ENCODE data around the gene USP9X.

USP9X gene

GRCh38 chrX:41064018-41064417, 21.2 kb upstream of the USP9X start:
- Histone ChIP-seq H3K9me3 (ENCODE audit: insufficient read depth, low read depth, low read length) (no peaks in the 10 kb centered on the region), H3K9ac (ENCODE audit: low read depth, low read length) (no peak overlapping the region), H3K4me1 (ENCODE audit: insufficient read depth, low read length) (no peaks in the 10 kb centered on the region), H3K27me3 (ENCODE audit: insufficient read depth, low read length) (no peaks in the 10 kb centered on the region), H3K36me3 (ENCODE audit: insufficient read depth, low read length) (no peaks in the 10 kb centered on the region), H3K27ac (ENCODE audit: low read depth, low read length) (no peak overlapping the region), H3K4me3 (ENCODE audit: low read length) (no peak overlapping the region)
- 80% methylated on average over 1 of the region's 5 CpGs for WGBS

- 67% methylated on average over 1 of the region's 1 CpG for WGBS
- Histone ChIP-seq H3K9ac (ENCODE audit: low read depth, low read length) (no peak overlapping the region), H3K4me3 (ENCODE audit: low read length) (no peak overlapping the region), H3K27me3 (ENCODE audit: insufficient read depth, low read length) (no peaks in the 10 kb centered on the region), H3K27ac (ENCODE audit: low read depth, low read length) (no peak overlapping the region), H3K36me3 (ENCODE audit: insufficient read depth, low read length) (no peaks in the 10 kb centered on the region), H3K4me1 (ENCODE audit: insufficient read depth, low read length) (no peaks in the 10 kb centered on the region), H3K9me3 (ENCODE audit: insufficient read depth, low read depth, low read length) (no peaks in the 10 kb centered on the region)
Observed at GRCh38 chrX:41066391-41066790, 18.9 kb upstream of the USP9X start.

- H3K27me3 ChIP-seq (ENCODE audit: insufficient read depth, low read length) = no peaks in the 10 kb centered on the region
- no peak overlapping the region for H3K27ac ChIP-seq (ENCODE audit: low read depth, low read length)
- WGBS = 94% methylated on average over 1 of the region's 1 CpG
- H3K4me3 ChIP-seq (ENCODE audit: low read length) = no peak overlapping the region
- H3K9ac ChIP-seq (ENCODE audit: low read depth, low read length) = no peak overlapping the region
- H3K4me1 ChIP-seq (ENCODE audit: insufficient read depth, low read length) = no peaks in the 10 kb centered on the region
- no peaks in the 10 kb centered on the region for H3K36me3 ChIP-seq (ENCODE audit: insufficient read depth, low read length)
- H3K9me3 ChIP-seq (ENCODE audit: insufficient read depth, low read depth, low read length) = no peaks in the 10 kb centered on the region
Observed at GRCh38 chrX:41066969-41067368, 18.3 kb upstream of the USP9X start.

GRCh38 chrX:41067721-41068120, 17.5 kb upstream of the USP9X start:
- Histone ChIP-seq H3K9ac (ENCODE audit: low read depth, low read length) (no peak overlapping the region), H3K4me1 (ENCODE audit: insufficient read depth, low read length) (no peaks in the 10 kb centered on the region), H3K27ac (ENCODE audit: low read depth, low read length) (no peak overlapping the region), H3K36me3 (ENCODE audit: insufficient read depth, low read length) (no peaks in the 10 kb centered on the region), H3K4me3 (ENCODE audit: low read length) (no peak overlapping the region), H3K9me3 (ENCODE audit: insufficient read depth, low read depth, low read length) (no peaks in the 10 kb centered on the region), H3K27me3 (ENCODE audit: insufficient read depth, low read length) (no peaks in the 10 kb centered on the region)
- 98% methylated on average over 4 of the region's 5 CpGs for WGBS

GRCh38 chrX:41076742-41077141, 8.5 kb upstream of the USP9X start:
- Histone ChIP-seq H3K27me3 (ENCODE audit: insufficient read depth, low read length) (no peaks in the 10 kb centered on the region), H3K4me1 (ENCODE audit: insufficient read depth, low read length) (0 out of 2 replicates have a peak, but pooled peaks cover 1% of the 10 kb centered on the region), H3K9ac (ENCODE audit: low read depth, low read length) (no peak overlapping the region), H3K9me3 (ENCODE audit: insufficient read depth, low read depth, low read length) (no peaks in the 10 kb centered on the region), H3K27ac (ENCODE audit: low read depth, low read length) (no peak overlapping the region), H3K4me3 (ENCODE audit: low read length) (no peak overlapping the region), H3K36me3 (ENCODE audit: insufficient read depth, low read length) (no peaks in the 10 kb centered on the region)
- 93% methylated on average over 30 of the region's 30 CpGs for WGBS

- Histone ChIP-seq H3K4me1 (ENCODE audit: insufficient read depth, low read length) (peaks cover 11% of the 10 kb centered on the region), H3K27ac (ENCODE audit: low read depth, low read length) (no peak overlapping the region), H3K9me3 (ENCODE audit: insufficient read depth, low read depth, low read length) (no peaks in the 10 kb centered on the region), H3K36me3 (ENCODE audit: insufficient read depth, low read length) (no peaks in the 10 kb centered on the region), H3K27me3 (ENCODE audit: insufficient read depth, low read length) (no peaks in the 10 kb centered on the region), H3K4me3 (ENCODE audit: low read length) (no peak overlapping the region), H3K9ac (ENCODE audit: low read depth, low read length) (no peak overlapping the region)
- WGBS = 81% methylated on average over 1 of the region's 2 CpGs
Observed at GRCh38 chrX:41081821-41082220, 3.4 kb upstream of the USP9X start.

- Histone ChIP-seq H3K9ac (ENCODE audit: low read depth, low read length) (no peak overlapping the region), H3K27me3 (ENCODE audit: insufficient read depth, low read length) (no peaks in the 10 kb centered on the region), H3K4me1 (ENCODE audit: insufficient read depth, low read length) (peaks cover 11% of the 10 kb centered on the region), H3K36me3 (ENCODE audit: insufficient read depth, low read length) (no peaks in the 10 kb centered on the region; the same call in 1 of the 2 replicates), H3K9me3 (ENCODE audit: insufficient read depth, low read depth, low read length) (no peaks in the 10 kb centered on the region), H3K27ac (ENCODE audit: low read depth, low read length) (no peak overlapping the region), H3K4me3 (ENCODE audit: low read length) (no peak overlapping the region)
- no CpG with 5 or more reads among the region's 3 CpGs for WGBS
Observed at GRCh38 chrX:41082783-41083182, 2.5 kb upstream of the USP9X start.

- Histone ChIP-seq H3K27me3 (ENCODE audit: insufficient read depth, low read length) (no peaks in the 10 kb centered on the region), H3K4me3 (ENCODE audit: low read length) (peak overlapping the region; percentile 80), H3K9me3 (ENCODE audit: insufficient read depth, low read depth, low read length) (no peaks in the 10 kb centered on the region), H3K4me1 (ENCODE audit: insufficient read depth, low read length) (peaks cover 11% of the 10 kb centered on the region), H3K36me3 (ENCODE audit: insufficient read depth, low read length) (peaks cover 12% of the 10 kb centered on the region), H3K9ac (ENCODE audit: low read depth, low read length) (peak overlapping the region; percentile 100), H3K27ac (ENCODE audit: low read depth, low read length) (peak overlapping the region; percentile 100)
- WGBS = under 1% methylated on average over 56 of the region's 58 CpGs
Observed at GRCh38 chrX:41084044-41084892, 977 bp upstream of the USP9X start.

- Histone ChIP-seq H3K9me3 (ENCODE audit: insufficient read depth, low read depth, low read length) (no peaks in the 10 kb centered on the region), H3K4me3 (ENCODE audit: low read length) (peak overlapping the region; percentile 80), H3K27ac (ENCODE audit: low read depth, low read length) (peak overlapping the region; percentile 100; the same call in 1 of the 2 replicates), H3K9ac (ENCODE audit: low read depth, low read length) (peak overlapping the region; percentile 90), H3K4me1 (ENCODE audit: insufficient read depth, low read length) (peaks cover 19% of the 10 kb centered on the region), H3K27me3 (ENCODE audit: insufficient read depth, low read length) (no peaks in the 10 kb centered on the region), H3K36me3 (ENCODE audit: insufficient read depth, low read length) (peaks cover 19% of the 10 kb centered on the region)
- WGBS = under 1% methylated on average over 35 of the region's 39 CpGs
Observed at GRCh38 chrX:41085512-41085877, 250 bp downstream of the USP9X start.

GRCh38 chrX:41085878-41086626, 807 bp downstream of the USP9X start:
- H3K27ac ChIP-seq (ENCODE audit: low read depth, low read length) = peak overlapping the region; percentile 100; the same call in 1 of the 2 replicates
- WGBS = under 1% methylated on average over 51 of the region's 71 CpGs

GRCh38 chrX:41086627-41086932, 1.3 kb downstream of the USP9X start:
- Histone ChIP-seq H3K4me1 (ENCODE audit: insufficient read depth, low read length) (peaks cover 30% of the 10 kb centered on the region), H3K36me3 (ENCODE audit: insufficient read depth, low read length) (peaks cover 28% of the 10 kb centered on the region), H3K27me3 (ENCODE audit: insufficient read depth, low read length) (no peaks in the 10 kb centered on the region), H3K27ac (ENCODE audit: low read depth, low read length) (peak overlapping the region; percentile 100; the same call in 1 of the 2 replicates), H3K9me3 (ENCODE audit: insufficient read depth, low read depth, low read length) (no peaks in the 10 kb centered on the region), H3K9ac (ENCODE audit: low read depth, low read length) (peak overlapping the region; percentile 90), H3K4me3 (ENCODE audit: low read length) (peak overlapping the region; percentile 80)
- WGBS = 0% methylated on average over 9 of the region's 11 CpGs

More at GRCh38 chrX:41085878-41086626, 807 bp downstream of the USP9X start:
- peaks cover 25% of the 10 kb centered on the region for H3K4me1 ChIP-seq (ENCODE audit: insufficient read depth, low read length)
- H3K27me3 ChIP-seq (ENCODE audit: insufficient read depth, low read length) = no peaks in the 10 kb centered on the region
- peak overlapping the region; percentile 80 for H3K4me3 ChIP-seq (ENCODE audit: low read length)
- peak overlapping the region; percentile 90 for H3K9ac ChIP-seq (ENCODE audit: low read depth, low read length)
- H3K9me3 ChIP-seq (ENCODE audit: insufficient read depth, low read depth, low read length) = no peaks in the 10 kb centered on the region
- H3K36me3 ChIP-seq (ENCODE audit: insufficient read depth, low read length) = peaks cover 22% of the 10 kb centered on the region

Measured in HUES64 (cell line).